IMR-90 (cell line): ENCODE measurements around the gene NADK2. TPM values are rescaled to one million over a fixed set of nuclear protein-coding genes. Genes with fewer than 3 reads are reported as not detected.

ENCODE experiments used
- ATAC-seq: fragments of 200-7000 bp; cut with Tn5 transposase; 2 replicates; pipeline ENCODE4 v1.9.1; 2020; ENCODE audit warnings: low read depth, mild to moderate bottlenecking, moderate library complexity
- BruUV-seq: library from RNA; stranded (reverse); fragments of 400-500 nt; replicated peaks from 2 replicates; lab custom pipeline; 2021; lab: Mats Ljungman, UMichigan
- CTCF ChIA-PET: fragments of 300-600 bp; formaldehyde crosslinking; extraction: SDS; loops from one replicate; lab custom pipeline; 2021; ENCODE audit warnings: antibody characterized with exemption; lab: Yijun Ruan, JAX
- POLR2A ChIA-PET: fragments of 300-600 bp; sonication (Branson Sonifier 250); formaldehyde crosslinking; loops from one replicate; lab custom pipeline; 2022; ENCODE audit warnings: antibody characterized with exemption; ENCODE audit not compliant: unreplicated experiment; lab: Charles Lee
- DNase-seq: peaks from one replicate; pipeline ENCODE4 v3.0.0; 2013
- H2AFZ ChIP-seq: replicated peaks from 2 replicates; pipeline ENCODE3; 2013; ENCODE audit warnings: low read length, mild to moderate bottlenecking; ENCODE audit not compliant: poor library complexity
- H2AK5ac ChIP-seq: 2 replicates; pipeline ENCODE4 v1.6.1; 2013; ENCODE audit warnings: low read depth, low read length, inconsistent platforms
- H2AK9ac ChIP-seq: replicated peaks from 2 replicates; pipeline ENCODE3; 2013; ENCODE audit warnings: mild to moderate bottlenecking, low read depth, low read length, moderate library complexity; ENCODE audit not compliant: poor library complexity
- H2BK120ac ChIP-seq: 2 replicates; pipeline ENCODE4 v1.6.1; 2013; ENCODE audit warnings: low read depth, low read length, inconsistent platforms
- H2BK15ac ChIP-seq: 3 replicates; pipeline ENCODE4 v1.6.1; 2013; ENCODE audit warnings: low read depth, low read length, inconsistent platforms
- H2BK20ac ChIP-seq: 2 replicates; pipeline ENCODE4 v1.6.1; 2013; ENCODE audit warnings: low read depth, mild to moderate bottlenecking, inconsistent platforms, low read length, moderate library complexity
- H2BK5ac ChIP-seq: 2 replicates; pipeline ENCODE4 v1.6.1; 2013; ENCODE audit warnings: mild to moderate bottlenecking, low read depth, low read length, inconsistent platforms; ENCODE audit not compliant: poor library complexity, severe bottlenecking
- H3K14ac ChIP-seq: replicated peaks from 2 replicates; pipeline ENCODE4 v1.6.1; 2013; ENCODE audit warnings: low read depth, low read length, inconsistent platforms
- H3K18ac ChIP-seq: 2 replicates; pipeline ENCODE4 v1.6.1; 2013; ENCODE audit warnings: low read depth, low read length, control low read depth
- H3K23ac ChIP-seq: 2 replicates; pipeline ENCODE4 v1.6.1; 2013; ENCODE audit warnings: low read depth, low read length, inconsistent platforms
- H3K27ac ChIP-seq: 2 replicates; pipeline ENCODE4 v1.5.1; 2013; ENCODE audit warnings: mild to moderate bottlenecking, control low read depth, low read length; ENCODE audit not compliant: insufficient read depth
- H3K27me3 ChIP-seq: 2 replicates; pipeline ENCODE4 v1.6.1; 2013; ENCODE audit warnings: low read length; ENCODE audit not compliant: control insufficient read depth, insufficient read depth
- H3K36me3 ChIP-seq: 2 replicates; pipeline ENCODE4 v1.6.1; 2013; ENCODE audit warnings: low read length, mixed read lengths; ENCODE audit not compliant: control insufficient read depth, insufficient read depth
- H3K4ac ChIP-seq: 2 replicates; pipeline ENCODE4 v1.6.1; 2013; ENCODE audit warnings: low read depth, low read length, inconsistent platforms
- H3K4me1 ChIP-seq: 2 replicates; pipeline ENCODE4 v1.6.1; 2013; ENCODE audit warnings: low read length, mixed read lengths; ENCODE audit not compliant: control insufficient read depth, insufficient read depth
- H3K4me2 ChIP-seq: 2 replicates; pipeline ENCODE4 v1.6.1; 2013; ENCODE audit warnings: low read depth, mild to moderate bottlenecking, control low read depth, low read length, moderate library complexity
- H3K4me3 ChIP-seq: 2 replicates; pipeline ENCODE4 v1.5.1; 2013; ENCODE audit warnings: low read depth, mild to moderate bottlenecking, control low read depth, low read length, moderate library complexity; ENCODE audit not compliant: insufficient read depth
- H3K56ac ChIP-seq: 2 replicates; pipeline ENCODE4 v1.6.1; 2013; ENCODE audit warnings: low read length, inconsistent platforms; ENCODE audit not compliant: insufficient read depth; ENCODE audit errors: extremely low read depth
- H3K79me1 ChIP-seq, 2 experiments: 2 replicates each; pipeline ENCODE4 v1.6.1; 2013; ENCODE audit warnings: low read length in 2 of 2, inconsistent platforms in 1 of 2, low read depth in 1 of 2
- H3K9ac ChIP-seq: 2 replicates; pipeline ENCODE4 v1.6.1; 2013; ENCODE audit warnings: low read depth, low read length, control low read depth
- H3K9me1 ChIP-seq: 2 replicates; pipeline ENCODE4 v1.6.1; 2013; ENCODE audit warnings: low read length, inconsistent platforms; ENCODE audit not compliant: insufficient read depth
- H3K9me3 ChIP-seq: 2 replicates; pipeline ENCODE4 v1.6.1; 2013; ENCODE audit warnings: low read length; ENCODE audit not compliant: control insufficient read depth, insufficient read depth
- H4K20me1 ChIP-seq: 2 replicates; pipeline ENCODE4 v1.6.1; 2013; ENCODE audit warnings: low read length, inconsistent platforms; ENCODE audit not compliant: insufficient read depth
- H4K5ac ChIP-seq: 2 replicates; pipeline ENCODE4 v1.6.1; 2013; ENCODE audit warnings: mild to moderate bottlenecking, low read depth, low read length, control low read depth
- H4K8ac ChIP-seq, 2 experiments: 2 replicates each; pipeline ENCODE4 v1.6.1; 2013; ENCODE audit warnings: low read depth in 2 of 2, low read length in 2 of 2, control low read depth in 1 of 2, inconsistent platforms in 1 of 2
- H4K91ac ChIP-seq: 2 replicates; pipeline ENCODE4 v1.6.1; 2013; ENCODE audit warnings: low read depth, low read length, inconsistent platforms; ENCODE audit not compliant: insufficient read depth
- ELK1 ChIP-seq: fragments of 150-350 bp; IDR thresholded peaks from 2 replicates; pipeline ENCODE4 v1.6.1; 2016; ENCODE audit warnings: low read depth, mild to moderate bottlenecking, low read length, moderate library complexity, borderline replicate concordance
- dilution Hi-C: fragments of 300-500 bp; cut with HindIII; formaldehyde crosslinking; loops from one replicate; pipeline ENCODE4 v1.14.3; 2018; ENCODE audit warnings: low sequenced_read_pairs; ENCODE audit not compliant: unreplicated experiment
- in situ Hi-C: fragments of 300-500 bp; cut with MboI; formaldehyde crosslinking; loops from 3 replicates; pipeline ENCODE4 v1.14.3; 2019; ENCODE audit warnings: low sequenced_read_pairs, inconsistent platforms, mixed read lengths
- intact Hi-C: fragments of 100-400 bp; cut with micrococcal nuclease; formaldehyde crosslinking; loops from 2 replicates; pipeline ENCODE4 v1.10.0; 2022
- polyA plus RNA-seq, 3 experiments: library from polyadenylated mRNA; depleted of rRNA; stranded (reverse); fragments of >200 nt; gene quantifications; 2 replicates each; pipeline ENCODE4 v1.2.3, GENCODE V29; 2012; ENCODE audit warnings: low replicate concordance in 1 of 3
- total RNA-seq: library from RNA; depleted of rRNA; stranded (reverse); fragments of >200 nt; gene quantifications from 2 replicates; pipeline ENCODE4 v1.2.3, GENCODE V29; 2012

The NADK2 gene
- total and polyA plus RNA-seq, 2 of the 4 experiments (the other 2 are of a cell fraction): 7.4 to 17.4 TPM

- no peak for ATAC-seq
- H3K9ac ChIP-seq: no peak overlapping the region
Measured at GRCh38 chr5:36206913-36207312, 34.8 kb downstream of the NADK2 start.

More at GRCh38 chr5:36206913-36207312, 34.8 kb downstream of the NADK2 start:
- Histone ChIP-seq H3K14ac (no peak overlapping the region), H2AFZ (no peak overlapping the region), H3K27me3 (no peaks in the 10 kb centered on the region), H3K79me1 (no peaks in the 10 kb centered on the region), H2AK9ac (no peak overlapping the region), H2AK5ac (no peak overlapping the region), H3K27ac (no peak overlapping the region), H3K9me3 (no peaks in the 10 kb centered on the region), H3K36me3 (peaks cover 3% of the 10 kb centered on the region; the same call in 1 of the 2 replicates), H2BK20ac (no peak overlapping the region), H3K4me3 (no peak overlapping the region), H2BK15ac (no peak overlapping the region), H2BK5ac (no peak overlapping the region), H3K23ac (no peak overlapping the region), H4K5ac (no peak overlapping the region), H3K4me1 (peaks cover 2% of the 10 kb centered on the region), H2BK120ac (no peak overlapping the region), H3K4me2 (no peak overlapping the region), H3K56ac (no peak overlapping the region), H4K8ac (no peak overlapping the region), H3K4ac (no peak overlapping the region), H3K9me1 (no peaks in the 10 kb centered on the region), H4K91ac (no peak overlapping the region), H4K20me1 (no peaks in the 10 kb centered on the region), H3K18ac (no peak overlapping the region)
- TF ChIP-seq ELK1: no peak
- dilution Hi-C loops (no loop called here), intact Hi-C loops (no loop called here), in situ Hi-C loops (no loop called here)
- BruUV-seq: no TSS peak
- CTCF ChIA-PET: interaction anchor here (0.5 kb wide), 1 partner anchor 61 kb away, joined by 4 read pairs; no protein-coding TSS in a partner anchor
- no peak for DNase-seq
- POLR2A ChIA-PET: no interaction called here
